Posterior cingulate gyrus (tissue), 11 donors: ENCODE data around the gene EFTUD2.

Experiments
- DNase-seq, 10 donors: peaks; one replicate each; pipeline versions ENCODE4 v3.0.0 to v3.0.0-alpha.2; 2020 to 2021; ENCODE audit warnings: mixed read lengths in 3 of 10
- intact Hi-C: fragments of 100-400 bp; cut with DNase I; formaldehyde crosslinking; loops from one replicate; pipeline ENCODE4 v1.15.1; 2023

Gene EFTUD2

GRCh38 chr17:44926821-44927525 is 27.7 kb upstream of the EFTUD2 start:
- intact Hi-C loops, result no loop called here
- peak in 3 of 10 donors; percentile 11 to 42 (median 38) for DNase-seq

- DNase-seq, result peak in 3 of 10 donors; percentile 2 to 67 (median 31)
- intact Hi-C loops, result no loop called here
Observed at GRCh38 chr17:44925731-44926697, 26.8 kb upstream of the EFTUD2 start.

DNA sequence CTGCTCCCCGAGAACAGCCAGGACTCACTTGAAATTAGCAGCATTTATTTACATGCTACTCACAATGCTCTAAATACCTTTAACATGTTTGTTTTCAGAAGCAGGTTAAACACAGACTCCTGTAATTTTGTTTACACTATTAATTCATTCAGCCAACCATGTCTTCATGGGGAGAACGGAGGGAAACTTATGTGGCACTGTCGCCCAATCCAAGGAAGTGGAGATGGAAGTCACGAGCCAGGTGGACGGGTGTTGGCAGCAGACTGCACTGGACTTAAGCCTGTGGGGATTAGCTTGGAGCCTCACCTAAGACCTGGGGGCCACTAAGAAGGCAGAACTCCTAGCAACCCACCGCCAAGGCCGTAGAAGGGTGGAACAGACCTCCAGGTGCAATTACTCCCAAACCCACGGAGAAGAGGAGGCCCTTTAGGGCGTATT is 24.9 kb upstream of the EFTUD2 start:
- peak in 4 of 10 donors; percentile 5 to 44 (median 18) for DNase-seq
- intact Hi-C loops, result loop anchor here (5.0 kb wide), 1 partner anchor 173 kb away; no protein-coding TSS in a partner anchor

DNA sequence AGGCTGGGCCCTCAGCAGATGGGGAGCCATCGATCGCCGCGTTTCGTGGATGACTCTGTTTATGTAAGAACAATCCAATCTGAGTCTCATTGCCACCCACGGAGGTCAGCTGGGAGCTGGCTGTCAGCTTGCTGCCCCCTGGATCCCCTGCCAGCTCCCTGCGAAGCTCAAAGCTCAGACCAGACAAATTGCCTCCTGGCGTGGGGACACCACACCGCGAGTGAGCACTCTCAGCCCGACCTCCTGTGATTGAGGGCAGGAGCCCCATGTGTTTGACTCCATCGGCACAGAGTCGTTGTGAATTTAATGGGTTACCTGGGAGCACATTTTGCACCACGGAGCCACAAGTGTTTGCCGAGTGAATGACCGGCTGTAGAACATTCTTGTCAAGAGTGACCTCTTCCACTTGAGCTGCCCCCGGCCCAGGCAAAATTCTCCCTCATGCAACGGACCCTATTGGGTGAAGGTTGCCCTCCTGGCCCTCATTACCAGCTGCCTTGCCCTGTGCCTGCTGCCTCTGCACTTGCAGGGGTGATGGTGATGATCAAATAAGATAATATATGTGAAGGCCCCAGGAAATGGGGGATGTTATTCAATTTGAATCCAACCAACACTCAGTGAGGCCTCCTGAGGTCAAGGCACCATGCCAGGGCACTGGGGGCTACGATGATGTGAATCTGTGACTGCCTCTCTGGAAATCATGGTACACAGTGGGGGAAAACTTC is 23.7 kb upstream of the EFTUD2 start:
- peak in 4 of 10 donors; percentile 12 to 77 (median 42) for DNase-seq
- intact Hi-C loops, result loop anchor here (5.0 kb wide), 1 partner anchor 174 kb away; no protein-coding TSS in a partner anchor

GRCh38 chr17:44922136-44922535 is 22.9 kb upstream of the EFTUD2 start:
- DNase-seq, result peak in 2 of 10 donors; percentile 10 to 64
- intact Hi-C loops, result loop anchor here (5.0 kb wide), 1 partner anchor 175 kb away; no protein-coding TSS in a partner anchor

GRCh38 chr17:44921122-44921882 is 22.1 kb upstream of the EFTUD2 start:
- intact Hi-C loops, result loop anchor here (5.0 kb wide), 1 partner anchor 176 kb away; no protein-coding TSS in a partner anchor
- peak in 3 of 10 donors; percentile 14 to 63 (median 50) for DNase-seq

DNA sequence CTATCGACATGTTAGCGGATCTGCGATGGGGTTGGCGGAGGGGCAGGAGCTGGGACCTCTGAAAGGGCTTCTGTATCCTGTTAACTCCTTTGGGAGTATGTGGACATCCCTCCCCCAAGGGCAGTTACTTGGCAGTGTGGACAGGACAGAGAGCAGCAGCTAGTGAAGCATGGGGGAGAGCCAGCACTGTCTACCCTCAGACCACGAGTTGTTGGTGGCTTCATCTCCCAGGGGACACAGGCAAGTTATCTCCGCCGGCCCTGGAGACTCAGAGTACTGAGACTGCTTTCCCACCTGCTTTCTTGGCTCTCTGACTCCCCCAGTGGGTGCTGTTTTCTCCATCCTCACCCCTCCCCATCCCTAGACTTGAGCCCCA is 21.3 kb upstream of the EFTUD2 start:
- peak in 3 of 10 donors; percentile 6 to 61 (median 50) for DNase-seq
- intact Hi-C loops, result loop anchor here (1.0 to 5.0 kb wide), 2 partner anchors 102 to 177 kb away; no protein-coding TSS in a partner anchor

DNA sequence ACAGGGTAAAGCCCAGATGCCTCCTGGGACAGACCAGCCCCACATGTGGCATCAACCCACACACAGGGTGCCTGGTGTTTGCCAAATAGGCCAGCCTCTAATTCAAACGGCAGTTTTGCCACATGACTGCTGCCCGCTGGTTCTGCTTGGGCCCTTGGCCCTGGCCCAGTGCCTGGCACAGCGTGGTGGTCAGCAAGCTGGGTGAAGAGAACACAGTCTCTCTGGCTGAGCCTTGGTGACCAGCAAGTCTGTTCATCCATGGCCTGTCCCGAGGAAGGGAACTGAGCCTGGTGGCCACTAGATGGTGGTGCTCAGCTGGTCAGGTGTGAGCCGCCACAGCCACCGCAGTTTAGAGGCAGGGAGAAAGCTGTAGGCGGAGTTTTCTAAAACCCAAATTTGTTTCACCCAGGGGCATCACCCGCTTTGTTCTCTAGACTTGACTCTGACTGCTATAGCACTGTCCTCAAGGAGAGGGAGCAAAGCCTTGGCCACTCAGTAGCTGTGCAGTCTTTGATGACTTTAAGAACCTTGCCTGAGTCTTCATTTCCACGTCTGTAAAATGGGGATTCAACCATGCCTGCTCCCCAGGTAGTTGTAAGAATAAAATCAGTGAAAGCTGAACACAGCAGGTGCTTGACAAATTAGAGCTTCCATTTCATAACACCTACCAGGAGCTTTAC is 20.8 kb upstream of the EFTUD2 start:
- intact Hi-C loops, result loop anchor here (1.0 to 5.0 kb wide), 2 partner anchors 102 to 177 kb away; no protein-coding TSS in a partner anchor

GRCh38 chr17:44919411-44919810 is 20.2 kb upstream of the EFTUD2 start:
- intact Hi-C loops, result no loop called here
- DNase-seq, result peak in 2 of 10 donors; percentile 9 to 12

More for the DNA sequence above, 20.8 kb upstream of the EFTUD2 start:
- peak; percentile 71 to 98 (median 86) for DNase-seq

DNA sequence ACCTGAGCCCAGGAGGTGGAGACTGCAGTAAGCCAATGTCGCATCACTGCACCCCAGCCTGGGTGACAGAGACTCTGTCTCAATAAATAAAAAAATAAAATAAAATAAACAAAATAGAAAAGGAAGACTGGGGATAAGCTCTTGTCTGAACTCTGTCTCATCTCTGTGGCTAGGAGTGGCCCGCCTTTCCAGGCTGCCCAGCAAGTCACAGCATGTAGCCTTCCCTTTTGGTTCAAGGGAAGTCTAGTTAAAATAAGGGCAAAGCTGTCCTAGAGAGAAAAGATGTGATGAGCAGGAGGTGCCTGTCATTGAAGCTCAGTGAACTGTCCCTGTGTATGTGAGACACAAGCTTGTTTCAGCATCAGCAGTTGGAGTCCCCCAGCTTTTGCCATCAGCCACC is 18.8 kb upstream of the EFTUD2 start:
- intact Hi-C loops, result no loop called here
- DNase-seq, result peak in 2 of 10 donors; percentile 4 to 32

- intact Hi-C loops, result no loop called here
- peak in 3 of 10 donors; percentile 2 to 55 (median 12) for DNase-seq
Observed at GRCh38 chr17:44917456-44917855, 18.2 kb upstream of the EFTUD2 start.

DNA sequence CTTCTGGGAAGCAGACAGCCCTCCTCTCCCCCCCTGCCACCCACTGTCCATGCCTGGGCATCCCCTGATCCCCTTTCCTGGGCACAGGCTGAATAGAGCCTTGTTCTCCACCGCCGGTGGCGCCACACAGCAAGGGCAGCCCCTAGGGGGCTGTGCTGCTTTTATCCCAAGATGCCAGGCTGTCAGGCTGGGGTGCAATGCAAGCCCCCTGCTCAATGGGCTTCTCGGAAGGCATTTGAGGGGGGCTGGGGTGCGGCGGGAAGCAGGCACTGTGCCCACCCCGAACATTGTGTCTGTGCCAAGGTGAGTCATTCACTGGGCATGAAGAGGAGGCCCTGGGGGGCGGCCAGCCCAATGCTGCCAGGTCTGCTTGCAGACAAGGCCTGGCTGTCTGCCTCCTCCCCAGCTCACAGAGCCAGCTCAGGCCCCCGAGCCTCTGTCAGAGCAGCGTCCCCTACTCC is 17.6 kb upstream of the EFTUD2 start:
- DNase-seq, result peak; percentile 39 to 96 (median 72)
- intact Hi-C loops, result no loop called here

- DNase-seq, result peak in 2 of 10 donors; percentile 15 to 83
- intact Hi-C loops, result no loop called here
Observed at GRCh38 chr17:44915862-44916780, 16.9 kb upstream of the EFTUD2 start.

- peak in 3 of 10 donors; percentile 84 to 93 (median 88) for DNase-seq
- intact Hi-C loops, result no loop called here
Observed at GRCh38 chr17:44915321-44915726, 16.1 kb upstream of the EFTUD2 start, which contains the start of gene GFAP. TSS of gene GFAP (minus strand) at chr17:44915500. CDS start at chr17:44915486, 14 bp downstream.

- peak in 2 of 10 donors; percentile 11 to 80 for DNase-seq
- intact Hi-C loops, result no loop called here
Observed at GRCh38 chr17:44914698-44915271, 15.5 kb upstream of the EFTUD2 start.

GRCh38 chr17:44914148-44914547 is 14.9 kb upstream of the EFTUD2 start:
- intact Hi-C loops, result no loop called here
- peak in 2 of 10 donors; percentile 3 to 47 for DNase-seq

- intact Hi-C loops, result no loop called here
- peak in 1 of 10 donors; percentile 5 for DNase-seq
Observed at GRCh38 chr17:44913676-44914075, 14.4 kb upstream of the EFTUD2 start.
